Measurements from ENCODE around the gene CPN1. TPM values are rescaled to one million over a fixed set of nuclear protein-coding genes. Genes with fewer than 3 reads are reported as not detected.

CPN1 gene
- total RNA-seq, 2 experiments from 2014 or later, result not detected

GRCh38 chr10:100006243-100006886 lies 75.3 kb downstream of the CPN1 start:
- Histone ChIP-seq H3K4me1 (ENCODE audit: insufficient read depth, low read length, poor library complexity, severe bottlenecking) (peaks cover 55% of the 10 kb centered on the region), H2AFZ (ENCODE audit: low read length) (no peak overlapping the region), H3K36me3 (ENCODE audit: insufficient read depth, low read length) (peaks cover 21% of the 10 kb centered on the region), H3K4me2 (ENCODE audit: low read length) (peak overlapping the region; percentile 92), H3K9me3 (ENCODE audit: low read length) (peaks cover 7% of the 10 kb centered on the region; the same call in 1 of the 2 replicates), H3K9me2 (ENCODE audit: insufficient read depth, low read length) (no peaks in the 10 kb centered on the region), H4K20me1 (ENCODE audit: insufficient read depth, low read length) (0 out of 2 replicates have a peak, but pooled peaks cover 4% of the 10 kb centered on the region), H3K79me2 (ENCODE audit: insufficient read depth, low read depth, low read length) (peaks cover 81% of the 10 kb centered on the region), H3K4me3 (ENCODE audit: low read depth, low read length, poor library complexity, severe bottlenecking) (peak overlapping the region; percentile 89), H3K27ac (ENCODE audit: low read depth, low read length, poor library complexity, severe bottlenecking) (peak overlapping the region; percentile 70)
- peak; percentile 39 for DNase-seq (ENCODE audit: low spot score)
- BruUV-seq (replicated peaks), result no TSS peak
- POLR2A ChIA-PET, result interaction anchor here (0.6 to 4.0 kb wide), 9 partner anchors 12 to 83 kb away, joined by 3 to 21 read pairs (median 5); no protein-coding TSS in a partner anchor
- CTCF ChIA-PET (ENCODE audit: unreplicated experiment), result interaction anchor here (0.9 kb wide), 1 partner anchor 15 kb away, joined by 4 read pairs; no protein-coding TSS in a partner anchor
- intact Hi-C loops (cut with micrococcal nuclease; ENCODE audit: unreplicated experiment), result loop anchor here (5.0 kb wide), 2 partner anchors 159 to 181 kb away; partner anchors contain the start of gene ERLIN1
- no peak for TF ChIP-seq EZH2phosphoT487 (IDR thresholded peaks at IDR 0.05; ENCODE audit: borderline replicate concordance, low read depth, low read length)
- TF ChIP-seq CTCF (conservative IDR thresholded peaks at IDR 0.05; ENCODE audit: low read length), result no peak

- 0 out of 2 replicates have a peak, but pooled peaks cover 4% of the 10 kb centered on the region for H4K20me1 ChIP-seq (ENCODE audit: insufficient read depth, low read length)
- H3K9me2 ChIP-seq (ENCODE audit: insufficient read depth, low read length), result no peaks in the 10 kb centered on the region
- peaks cover 31% of the 10 kb centered on the region for H3K36me3 ChIP-seq (ENCODE audit: insufficient read depth, low read length)
- peak overlapping the region; percentile 30; the same call in 1 of the 2 replicates for H3K4me2 ChIP-seq (ENCODE audit: low read length)
- no TSS peak for BruUV-seq (replicated peaks)
- no peak overlapping the region for H2AFZ ChIP-seq (ENCODE audit: low read length)
- TF ChIP-seq EZH2phosphoT487 (IDR thresholded peaks at IDR 0.05; ENCODE audit: borderline replicate concordance, low read depth, low read length) (no peak), CTCF (conservative IDR thresholded peaks at IDR 0.05; ENCODE audit: low read length) (no peak)
- ChIA-PET CTCF (ENCODE audit: unreplicated experiment) (no interaction called here), POLR2A (interaction anchor here (0.6 to 4.0 kb wide), 4 partner anchors 11 to 197 kb away, joined by 3 to 20 read pairs (median 6); no protein-coding TSS in a partner anchor)
- intact Hi-C loops (cut with micrococcal nuclease; ENCODE audit: unreplicated experiment), result loop anchor here (5.0 kb wide), 2 partner anchors 158 to 182 kb away; partner anchors contain the start of gene ERLIN1
- peaks cover 51% of the 10 kb centered on the region for H3K4me1 ChIP-seq (ENCODE audit: insufficient read depth, low read length, poor library complexity, severe bottlenecking)
- peaks cover 7% of the 10 kb centered on the region; the same call in 1 of the 2 replicates for H3K9me3 ChIP-seq (ENCODE audit: low read length)
- no peak for DNase-seq (ENCODE audit: low spot score)
- H3K27ac ChIP-seq (ENCODE audit: low read depth, low read length, poor library complexity, severe bottlenecking), result no peak overlapping the region
- peaks cover 94% of the 10 kb centered on the region for H3K79me2 ChIP-seq (ENCODE audit: insufficient read depth, low read depth, low read length)
- H3K4me3 ChIP-seq (ENCODE audit: low read depth, low read length, poor library complexity, severe bottlenecking), result no peak overlapping the region
Observed at GRCh38 chr10:100004805-100005510, 76.7 kb downstream of the CPN1 start.

All from OCI-LY7 (cell line).